B cell (primary cell): Measurements from ENCODE around the gene CENPF.
"Not testable (repeated sequence)": the region's sequence is repeated elsewhere in the genome, so short reads cannot be mapped to it uniquely, and the experiment has no call there.

Experiments used
- CTCF ChIP-seq: fragments of 200-600 bp; IDR thresholded peaks from one replicate; pipeline ENCODE4 v1.8.0; 2022; ENCODE audit warnings: antibody characterized with exemption, mild to moderate bottlenecking
- EZH2 ChIP-seq: IDR thresholded peaks from 2 replicates; pipeline ENCODE4 v1.6.1; 2012; ENCODE audit warnings: borderline replicate concordance, low read depth, mild to moderate bottlenecking, moderate library complexity, low read length; ENCODE audit not compliant: insufficient read depth, poor library complexity, severe bottlenecking

- TF ChIP-seq EZH2, CTCF: not testable (repeated sequence)
These were observed 26.9 kb upstream of the CENPF start for GRCh38 chr1:214576120-214576519.
